ENCODE measurements around the gene TMEM231.

DNA sequence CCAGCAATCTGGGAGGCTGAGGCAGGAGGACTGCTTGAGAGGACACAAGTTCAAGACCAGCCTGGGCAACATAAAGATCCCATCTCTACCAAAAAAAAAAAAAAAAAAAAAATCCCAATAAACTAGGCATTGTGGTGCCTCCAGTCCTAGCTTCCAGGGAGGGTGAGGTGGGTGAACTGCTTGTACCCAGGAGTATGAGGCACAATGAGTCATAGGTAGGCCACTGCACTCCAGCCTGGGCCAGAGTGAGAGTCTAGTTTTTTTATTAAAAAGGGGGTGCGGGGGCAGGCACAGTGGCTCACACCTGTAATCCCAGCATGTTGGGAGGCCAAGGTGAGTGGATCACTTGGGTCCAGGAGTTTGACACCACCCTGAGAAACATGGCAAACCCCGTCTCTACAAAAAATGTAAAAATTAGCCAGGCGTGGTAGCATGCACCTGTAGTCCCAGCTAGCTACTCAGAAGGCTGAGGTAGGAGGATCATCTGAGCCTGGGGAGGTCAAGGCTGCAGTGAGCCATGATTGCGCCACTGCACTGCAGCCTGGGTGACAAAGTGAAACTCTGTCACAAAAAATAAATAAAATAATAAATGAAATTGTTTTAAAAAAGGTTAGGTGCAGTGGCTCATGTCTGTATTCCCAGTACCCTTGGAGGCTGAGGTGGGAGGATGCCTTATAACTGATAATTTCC, 53.0 kb downstream of the TMEM231 start:
- TF ChIP-seq CTCF (conservative IDR thresholded peaks at IDR 0.05; ENCODE audit: low read depth, low read length) (no peak), EZH2 (IDR thresholded peaks at IDR 0.05; ENCODE audit: borderline replicate concordance, low read depth, low read length, poor library complexity, severe bottlenecking) (no peak)

Measured in A673 (cell line).